SU-DHL-6 (cell line): ENCODE results near the gene RNF187.

Experiments
- H2AFZ ChIP-seq: fragments of 200-600 bp; sonication (generic); 2 replicates; pipeline ENCODE4 v1.6.1; 2014; ENCODE audit warnings: low read depth, mild to moderate bottlenecking, moderate library complexity, mixed read lengths, antibody characterized with exemption, low read length; ENCODE audit not compliant: severe bottlenecking
- H3F3A ChIP-seq: fragments of 200-600 bp; shearing (Covaris generic); 2 replicates; pipeline ENCODE4 v1.6.0; 2016; ENCODE audit warnings: antibody characterized with exemption, mild to moderate bottlenecking; ENCODE audit not compliant: insufficient read depth
- H3K27ac ChIP-seq: fragments of 200-600 bp; sonication (generic); 2 replicates; pipeline ENCODE4 v1.5.1; 2016; ENCODE audit warnings: low read depth, mild to moderate bottlenecking, low read length, moderate library complexity, mixed read lengths
- H3K27me3 ChIP-seq: fragments of 200-600 bp; sonication (generic), shearing (Covaris generic); 2 replicates; pipeline ENCODE4 v1.6.0; 2014; ENCODE audit warnings: mild to moderate bottlenecking, low read length
- H3K36me3 ChIP-seq: fragments of 200-600 bp; sonication (generic); 2 replicates; pipeline ENCODE4 v1.6.1; 2014; ENCODE audit warnings: mild to moderate bottlenecking, low read length, mixed read lengths
- H3K4me2 ChIP-seq: fragments of 300-600, 200-600 bp; shearing (Covaris generic), sonication (generic); 2 replicates; pipeline ENCODE4 v1.6.0; 2014; ENCODE audit warnings: low read length, low read depth, mild to moderate bottlenecking; ENCODE audit not compliant: poor library complexity, severe bottlenecking
- H3K4me3 ChIP-seq: fragments of 200-600 bp; sonication (generic); 2 replicates; pipeline ENCODE4 v1.5.1; 2014; ENCODE audit warnings: antibody characterized with exemption, low read length, mild to moderate bottlenecking, mixed read lengths; ENCODE audit not compliant: insufficient read depth, poor library complexity, severe bottlenecking
- H3K79me2 ChIP-seq: fragments of 200-600 bp; sonication (generic); 2 replicates; pipeline ENCODE4 v1.6.1; 2014; ENCODE audit warnings: mild to moderate bottlenecking, low read length, moderate library complexity; ENCODE audit not compliant: insufficient read depth
- H3K9ac ChIP-seq: fragments of 200-600 bp; sonication (generic); 2 replicates; pipeline ENCODE4 v1.7.0; 2014; ENCODE audit warnings: mild to moderate bottlenecking, low read length
- H3K9me2 ChIP-seq: fragments of 200-600 bp; sonication (generic); replicated peaks from 2 replicates; pipeline ENCODE4 v1.6.1; 2014; ENCODE audit warnings: low read length; ENCODE audit not compliant: insufficient read depth
- H3K9me3 ChIP-seq: fragments of 200-600 bp; sonication (generic); 2 replicates; pipeline ENCODE4 v1.6.1; 2014; ENCODE audit warnings: low read length, mixed read lengths; ENCODE audit not compliant: insufficient read depth
- H4K20me1 ChIP-seq: fragments of 200-600 bp; sonication (generic); 2 replicates; pipeline ENCODE4 v1.6.1; 2014; ENCODE audit warnings: low read depth, mild to moderate bottlenecking, antibody characterized with exemption, low read length, moderate library complexity, mixed read lengths
- EZH2phosphoT487 ChIP-seq: fragments of 200-600 bp; sonication (generic), shearing (Covaris generic); conservative IDR thresholded peaks from 2 replicates; pipeline ENCODE4 v1.6.1; 2018; ENCODE audit warnings: mild to moderate bottlenecking, antibody characterized with exemption, low read length, moderate library complexity, mixed read lengths
- TF ChIP-seq, protein P1 (sequence below): fragments of 200-600 bp; sonication (generic); IDR thresholded peaks from one replicate; pipeline ENCODE4 v1.5.1; 2017; ENCODE audit warnings: antibody characterized with exemption, mild to moderate bottlenecking, low read length, moderate library complexity; ENCODE audit not compliant: insufficient read depth, poor library complexity, severe bottlenecking

RNF187 gene

DNA sequence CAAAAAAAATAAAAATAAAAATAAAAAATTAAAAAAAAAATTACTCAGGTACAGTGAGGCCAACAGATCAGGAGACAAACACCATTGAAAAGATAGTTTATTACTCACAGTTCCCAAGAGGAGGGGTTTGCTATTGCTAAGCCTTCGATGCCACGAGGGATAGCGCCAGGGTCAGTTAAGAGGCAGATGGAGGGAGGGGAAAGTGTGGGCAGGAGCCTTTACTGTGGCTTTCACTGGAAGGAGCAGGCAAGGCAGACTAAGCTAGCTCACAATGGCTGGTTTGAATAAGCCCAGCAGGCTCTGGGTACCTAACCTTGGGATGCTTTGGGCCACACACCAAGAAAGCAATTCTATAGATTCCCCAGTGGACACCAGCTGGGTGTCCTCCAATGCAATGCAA is 12.7 kb upstream of the RNF187 start:
- Histone ChIP-seq H3K9me3 (no peaks in the 10 kb centered on the region), H3F3A (no peaks in the 10 kb centered on the region), H4K20me1 (no peaks in the 10 kb centered on the region), H3K9ac (no peak overlapping the region), H3K27me3 (no peaks in the 10 kb centered on the region), H3K27ac (no peak overlapping the region), H3K4me2 (no peak overlapping the region), H3K9me2 (no peaks in the 10 kb centered on the region), H2AFZ (no peak overlapping the region), H3K79me2 (no peaks in the 10 kb centered on the region), H3K36me3 (no peaks in the 10 kb centered on the region), H3K4me3 (no peak overlapping the region)
- TF ChIP-seq, protein P1, sequence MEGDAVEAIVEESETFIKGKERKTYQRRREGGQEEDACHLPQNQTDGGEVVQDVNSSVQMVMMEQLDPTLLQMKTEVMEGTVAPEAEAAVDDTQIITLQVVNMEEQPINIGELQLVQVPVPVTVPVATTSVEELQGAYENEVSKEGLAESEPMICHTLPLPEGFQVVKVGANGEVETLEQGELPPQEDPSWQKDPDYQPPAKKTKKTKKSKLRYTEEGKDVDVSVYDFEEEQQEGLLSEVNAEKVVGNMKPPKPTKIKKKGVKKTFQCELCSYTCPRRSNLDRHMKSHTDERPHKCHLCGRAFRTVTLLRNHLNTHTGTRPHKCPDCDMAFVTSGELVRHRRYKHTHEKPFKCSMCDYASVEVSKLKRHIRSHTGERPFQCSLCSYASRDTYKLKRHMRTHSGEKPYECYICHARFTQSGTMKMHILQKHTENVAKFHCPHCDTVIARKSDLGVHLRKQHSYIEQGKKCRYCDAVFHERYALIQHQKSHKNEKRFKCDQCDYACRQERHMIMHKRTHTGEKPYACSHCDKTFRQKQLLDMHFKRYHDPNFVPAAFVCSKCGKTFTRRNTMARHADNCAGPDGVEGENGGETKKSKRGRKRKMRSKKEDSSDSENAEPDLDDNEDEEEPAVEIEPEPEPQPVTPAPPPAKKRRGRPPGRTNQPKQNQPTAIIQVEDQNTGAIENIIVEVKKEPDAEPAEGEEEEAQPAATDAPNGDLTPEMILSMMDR = no peak
- TF ChIP-seq EZH2phosphoT487 = no peak

DNA sequence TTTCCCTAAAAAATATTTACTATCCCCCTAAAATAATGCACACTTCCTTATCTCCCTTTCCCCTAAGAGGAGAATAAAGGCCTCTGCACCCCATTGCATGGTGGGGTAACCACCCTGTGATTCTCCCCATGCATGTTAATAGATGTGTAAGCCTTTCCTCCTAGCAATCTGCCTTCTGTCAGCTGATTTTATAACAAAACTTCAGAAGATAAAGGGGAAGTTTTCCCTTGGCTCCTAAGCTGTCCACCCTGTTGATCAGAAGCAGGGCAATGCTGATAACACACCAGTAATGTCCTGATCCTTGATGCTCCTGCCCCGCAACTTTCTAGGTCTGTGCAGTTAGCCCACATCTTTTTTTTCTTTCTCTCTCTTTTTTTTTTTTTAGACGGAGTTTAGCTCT is 11.4 kb upstream of the RNF187 start:
- Histone ChIP-seq H3K27me3 (no peaks in the 10 kb centered on the region), H3K4me3 (no peak overlapping the region), H3K79me2 (no peaks in the 10 kb centered on the region), H3K9me2 (no peaks in the 10 kb centered on the region), H3F3A (no peaks in the 10 kb centered on the region), H3K27ac (no peak overlapping the region), H4K20me1 (no peaks in the 10 kb centered on the region), H3K4me2 (no peak overlapping the region), H3K9ac (no peak overlapping the region), H3K9me3 (no peaks in the 10 kb centered on the region), H2AFZ (no peak overlapping the region), H3K36me3 (no peaks in the 10 kb centered on the region)
- TF ChIP-seq EZH2phosphoT487 = no peak
- TF ChIP-seq, protein P1 = no peak

DNA sequence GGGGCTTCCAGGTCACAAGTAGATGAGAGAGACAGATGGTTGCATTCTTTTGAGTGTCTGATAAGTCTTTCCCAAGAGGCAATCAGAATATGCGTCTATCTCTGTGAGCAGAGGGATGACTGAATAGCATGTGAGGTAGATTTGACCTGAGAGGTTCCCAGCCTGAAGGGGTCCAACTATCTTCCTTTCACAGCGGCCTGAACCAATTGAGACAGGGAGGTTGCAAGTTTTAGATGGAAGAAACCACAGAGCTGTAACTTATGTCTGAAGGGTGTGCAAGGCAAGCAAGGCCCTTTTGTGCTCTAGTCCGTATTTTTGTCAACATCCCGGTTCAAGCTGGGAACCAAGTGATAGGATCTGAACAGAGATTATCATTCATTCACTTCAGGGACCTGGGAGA is 9.9 kb upstream of the RNF187 start:
- H3K4me2 ChIP-seq = no peak overlapping the region

More for the DNA sequence above, 9.9 kb upstream of the RNF187 start:
- TF ChIP-seq EZH2phosphoT487 = no peak
- TF ChIP-seq, protein P1 = no peak
- no peaks in the 10 kb centered on the region for H3F3A ChIP-seq
- H3K79me2 ChIP-seq = no peaks in the 10 kb centered on the region
- no peak overlapping the region for H3K9ac ChIP-seq
- H3K27ac ChIP-seq = no peak overlapping the region
- no peaks in the 10 kb centered on the region for H3K9me3 ChIP-seq
- H4K20me1 ChIP-seq = no peaks in the 10 kb centered on the region
- H3K9me2 ChIP-seq = no peaks in the 10 kb centered on the region
- H2AFZ ChIP-seq = no peak overlapping the region
- H3K4me3 ChIP-seq = no peak overlapping the region
- H3K36me3 ChIP-seq = no peaks in the 10 kb centered on the region
- no peaks in the 10 kb centered on the region for H3K27me3 ChIP-seq
